Right cardiac atrium (tissue), 5 donors: Measurements from ENCODE around the gene ANO2. TPM values are rescaled to one million over a fixed set of nuclear protein-coding genes. Genes with fewer than 3 reads are reported as not detected.

Experiments
- ATAC-seq, 2 donors: fragments of 200-7000 bp; cut with Tn5 transposase; one replicate each; pipeline versions ENCODE4 v1.8.0 to v1.9.1; 2020; ENCODE audit warnings: moderate library complexity in 2 of 2, mild to moderate bottlenecking in 1 of 2
- DNase-seq, 3 donors: peaks; one replicate each; pipeline ENCODE4 v3.0.0-alpha.2; 2020
- H3K27ac ChIP-seq: one replicate; pipeline ENCODE4 v1.5.1; 2013; ENCODE audit warnings: mild to moderate bottlenecking, low read length, control low read depth, moderate library complexity
- H3K27me3 ChIP-seq: one replicate; pipeline ENCODE4 v1.6.1; 2013; ENCODE audit not compliant: control insufficient read depth, insufficient read depth
- H3K4me1 ChIP-seq: one replicate; pipeline ENCODE4 v1.6.1; 2013; ENCODE audit warnings: low read length; ENCODE audit not compliant: control insufficient read depth, insufficient read depth
- H3K4me3 ChIP-seq: one replicate; pipeline ENCODE4 v1.5.1; 2013; ENCODE audit warnings: low read length, control low read depth
- H3K9me3 ChIP-seq: one replicate; pipeline ENCODE4 v1.6.1; 2013; ENCODE audit warnings: low read length; ENCODE audit not compliant: control insufficient read depth
- WGBS: extraction: QIAGEN DNeasy Blood & Tissue Kit; methylation state at CpG from one replicate; pipeline ENCODE4 v1.1.7; 2013; 5-methylcytosine and 5-hydroxymethylcytosine counted together
- intact Hi-C, 4 donors: fragments of 100-400 bp; cut with DNase I; formaldehyde crosslinking; loops; one replicate each; pipeline versions ENCODE4 v1.11.0 to v1.14.0; 2022 to 2023
- polyA plus RNA-seq: library from polyadenylated mRNA; stranded (reverse); fragments of 200-250 nt; gene quantifications from one replicate; pipeline ENCODE4 v1.2.3, GENCODE V29; 2013
- total RNA-seq, 4 donors: library from RNA; stranded (reverse); fragmentation: NEBNext Ultra II Directional; extraction: Animal tissue kit (Norgen Biotek cat#: 25700); gene quantifications; one replicate each; pipeline ENCODE4 v1.2.1, GENCODE V29; 2021
- donor health status: healthy with polysubstance abuse.
- donor health status: DM: no; HTN: yes; CAD: no.
- donor health status: DM: no; HTN: no; CAD: no.
- donor health status: DM: no; HTN: yes; CAD: no; lungs with severe emphysema.
- donor health status: DM: yes; HTN: yes; CAD: no.

Gene ANO2
- total and polyA plus RNA-seq, 5 donors, result 7.0 to 12.5 (median 10.9) TPM

GRCh38 chr12:5927732-5928516 lies 17.1 kb downstream of the ANO2 start:
- no peak for DNase-seq
- H3K4me1 ChIP-seq, result no peaks in the 10 kb centered on the region
- 78% methylated on average over 4 of the region's 4 CpGs for WGBS
- H3K4me3 ChIP-seq, result no peak overlapping the region
- intact Hi-C loops, result no loop called here
- no peak overlapping the region for H3K27ac ChIP-seq
- H3K9me3 ChIP-seq, result no peaks in the 10 kb centered on the region
- ATAC-seq, result peak in 1 of 2 donors; percentile 12
- H3K27me3 ChIP-seq, result no peaks in the 10 kb centered on the region

DNA sequence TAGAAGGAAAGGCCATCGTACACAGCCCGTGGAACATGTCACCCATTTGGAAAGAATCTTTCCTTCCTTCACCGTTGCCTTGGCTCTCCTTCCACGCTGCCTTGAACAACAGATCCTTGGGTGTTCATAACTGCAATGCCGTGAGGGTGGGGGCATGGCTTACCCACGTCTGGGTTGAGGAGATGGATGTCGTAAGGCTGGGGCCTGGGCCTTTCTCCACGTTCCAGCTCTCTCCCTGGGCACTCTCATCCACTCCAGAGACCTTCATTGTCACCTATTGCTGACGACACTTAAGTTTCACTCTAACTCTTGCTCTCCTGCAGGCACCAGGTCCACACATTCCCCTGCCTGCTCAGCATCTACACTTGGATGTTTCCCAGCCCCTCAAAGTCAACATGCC lies 19.4 kb downstream of the ANO2 start:
- ATAC-seq (peak in 1 of 2 donors; percentile 6), DNase-seq (no peak)
- 78% methylated on average over 9 of the region's 9 CpGs for WGBS
- Histone ChIP-seq H3K4me3 (no peak overlapping the region), H3K27me3 (no peaks in the 10 kb centered on the region), H3K9me3 (no peaks in the 10 kb centered on the region), H3K4me1 (no peaks in the 10 kb centered on the region), H3K27ac (no peak overlapping the region)
- intact Hi-C loops, result no loop called here

- 74% methylated on average over 7 of the region's 7 CpGs for WGBS
- no peak for DNase-seq
- Histone ChIP-seq H3K4me3 (no peak overlapping the region), H3K4me1 (no peaks in the 10 kb centered on the region), H3K27ac (no peak overlapping the region), H3K27me3 (no peaks in the 10 kb centered on the region), H3K9me3 (no peaks in the 10 kb centered on the region)
- no peak for ATAC-seq
- intact Hi-C loops, result no loop called here
Measured at GRCh38 chr12:5924342-5924741, 20.7 kb downstream of the ANO2 start.

- Histone ChIP-seq H3K9me3 (no peaks in the 10 kb centered on the region), H3K4me3 (no peak overlapping the region), H3K27ac (no peak overlapping the region), H3K4me1 (no peaks in the 10 kb centered on the region), H3K27me3 (no peaks in the 10 kb centered on the region)
- DNase-seq (no peak), ATAC-seq (no peak)
- WGBS, result 52% methylated on average over 5 of the region's 5 CpGs
- intact Hi-C loops, result no loop called here
Measured at GRCh38 chr12:5923751-5924150, 21.3 kb downstream of the ANO2 start.

DNA sequence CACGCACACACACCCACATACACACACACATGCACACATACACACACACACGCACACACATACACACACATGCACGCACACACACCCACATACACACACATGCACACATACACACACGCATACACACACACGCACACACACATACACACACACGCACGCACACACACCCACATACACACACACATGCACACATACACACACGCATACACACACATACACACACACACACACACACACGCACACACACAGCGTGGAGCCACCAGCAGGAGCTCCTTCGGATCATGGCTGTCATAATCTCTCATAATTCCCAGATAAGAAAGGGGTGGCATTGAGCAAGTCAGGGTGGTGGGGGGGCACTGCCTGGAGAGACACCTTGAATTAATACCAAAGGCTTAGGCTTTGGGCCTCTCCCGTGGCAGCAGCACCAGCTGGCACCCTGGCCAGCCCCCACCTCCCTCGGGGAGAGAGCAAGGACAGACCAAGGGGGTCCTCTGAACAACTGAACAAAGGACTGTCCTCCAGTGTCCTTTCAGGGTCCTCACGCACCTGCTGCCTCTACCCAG lies 21.9 kb downstream of the ANO2 start:
- no peak for ATAC-seq

GRCh38 chr12:5921966-5922899 lies 22.8 kb downstream of the ANO2 start:
- 80% methylated on average over 15 of the region's 15 CpGs for WGBS

More for the DNA sequence above, 21.9 kb downstream of the ANO2 start:
- H3K27me3 ChIP-seq, result no peaks in the 10 kb centered on the region
- 61% methylated on average over 14 of the region's 14 CpGs for WGBS
- intact Hi-C loops, result no loop called here
- H3K4me1 ChIP-seq, result no peaks in the 10 kb centered on the region
- no peak for DNase-seq
- H3K27ac ChIP-seq, result no peak overlapping the region
- H3K9me3 ChIP-seq, result no peaks in the 10 kb centered on the region
- no peak overlapping the region for H3K4me3 ChIP-seq

GRCh38 chr12:5921027-5921909 lies 23.8 kb downstream of the ANO2 start:
- peak in 1 of 2 donors; percentile 13 for ATAC-seq

More at GRCh38 chr12:5921966-5922899, 22.8 kb downstream of the ANO2 start:
- DNase-seq, result no peak
- Histone ChIP-seq H3K27me3 (no peaks in the 10 kb centered on the region), H3K27ac (no peak overlapping the region), H3K9me3 (no peaks in the 10 kb centered on the region), H3K4me3 (no peak overlapping the region), H3K4me1 (no peaks in the 10 kb centered on the region)
- ATAC-seq, result peak in 1 of 2 donors; percentile 11
- intact Hi-C loops, result no loop called here

DNA sequence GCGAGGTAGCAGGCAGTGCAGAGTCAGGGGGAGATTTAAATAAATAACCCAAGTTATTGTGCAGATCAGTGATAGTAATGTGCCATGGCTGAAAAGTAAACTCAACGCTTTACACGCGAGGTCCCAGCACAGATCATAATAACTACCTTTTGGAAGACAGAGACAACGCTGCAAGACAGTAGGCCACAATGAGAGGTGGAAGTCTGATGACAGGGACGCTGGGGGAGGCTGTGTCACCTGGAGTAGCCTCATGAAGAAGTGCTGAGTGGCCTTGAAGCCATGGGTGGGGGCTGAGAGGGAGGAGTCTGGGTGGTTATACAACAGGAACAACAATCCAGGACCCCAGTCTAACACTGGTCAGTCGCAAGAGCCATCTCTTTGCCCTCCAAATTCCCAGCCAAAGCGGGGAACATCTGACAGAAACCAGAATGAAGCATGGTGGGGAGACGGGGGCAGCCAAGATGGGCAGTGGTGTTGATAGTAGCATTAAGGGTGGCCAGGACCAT lies 28.2 kb downstream of the ANO2 start:
- intact Hi-C loops, result no loop called here
- Histone ChIP-seq H3K27ac (no peak overlapping the region), H3K9me3 (no peaks in the 10 kb centered on the region), H3K4me3 (no peak overlapping the region), H3K4me1 (no peaks in the 10 kb centered on the region), H3K27me3 (no peaks in the 10 kb centered on the region)
- ATAC-seq, result no peak
- no peak for DNase-seq
- WGBS, result 74% methylated on average over 9 of the region's 9 CpGs

More at GRCh38 chr12:5921027-5921909, 23.8 kb downstream of the ANO2 start:
- no peak overlapping the region for H3K27ac ChIP-seq
- no peaks in the 10 kb centered on the region for H3K4me1 ChIP-seq
- H3K27me3 ChIP-seq, result no peaks in the 10 kb centered on the region
- H3K4me3 ChIP-seq, result no peak overlapping the region
- DNase-seq, result no peak
- H3K9me3 ChIP-seq, result no peaks in the 10 kb centered on the region
- 94% methylated on average over 25 of the region's 25 CpGs for WGBS
- intact Hi-C loops, result no loop called here

DNA sequence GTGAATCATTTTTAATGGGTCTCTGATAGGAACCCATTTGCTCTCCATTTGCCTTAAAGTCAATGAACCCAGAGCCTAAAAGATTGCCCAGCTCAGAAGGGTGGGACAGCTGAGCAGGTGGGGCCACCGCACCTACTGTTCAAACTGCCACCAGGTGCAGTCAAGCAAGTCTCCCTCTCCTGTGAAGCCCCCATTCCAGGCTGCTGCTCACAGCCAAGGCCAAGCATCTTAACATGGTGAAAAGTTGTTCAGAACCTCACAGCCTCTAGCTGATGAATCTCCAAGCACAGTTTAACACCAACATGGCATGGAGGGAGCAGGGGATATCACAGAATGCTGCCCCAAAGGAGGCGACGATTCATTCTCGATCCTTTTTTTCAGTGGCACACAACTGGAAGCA lies 29.5 kb downstream of the ANO2 start:
- H3K27me3 ChIP-seq, result no peaks in the 10 kb centered on the region
- no peaks in the 10 kb centered on the region for H3K9me3 ChIP-seq
- no peak overlapping the region for H3K4me3 ChIP-seq
- no peak for DNase-seq
- H3K27ac ChIP-seq, result no peak overlapping the region
- no peak for ATAC-seq
- H3K4me1 ChIP-seq, result no peaks in the 10 kb centered on the region
- intact Hi-C loops, result no loop called here
- 77% methylated on average over 4 of the region's 4 CpGs for WGBS
